PC-3 (cell line): ENCODE measurements around the gene ACOXL. TPM values are rescaled to one million over a fixed set of nuclear protein-coding genes. Genes with fewer than 3 reads are reported as not detected.
A peak's percentile ranks its signal among the peaks of the same experiment; 100 is the strongest.

ENCODE experiments used
- ATAC-seq: fragments of 200-7000 bp; cut with Tn5 transposase; 2 replicates; pipeline ENCODE4 v1.9.1; 2020; ENCODE audit warnings: mild to moderate bottlenecking, moderate library complexity
- BruUV-seq: library from RNA; stranded (reverse); fragments of 400-500 nt; replicated peaks from 2 replicates; lab custom pipeline; 2021; lab: Mats Ljungman, UMichigan
- CTCF ChIA-PET: fragments of 300-600 bp; sonication (Branson Sonifier 250); formaldehyde crosslinking; loops from one replicate; lab custom pipeline; 2022; ENCODE audit warnings: antibody characterized with exemption; lab: Charles Lee
- POLR2A ChIA-PET: fragments of 300-600 bp; sonication (Branson Sonifier 250); formaldehyde crosslinking; loops from one replicate; lab custom pipeline; 2022; ENCODE audit warnings: antibody characterized with exemption; ENCODE audit not compliant: unreplicated experiment; lab: Charles Lee
- DNase-seq: peaks from one replicate; pipeline ENCODE4 v3.0.0-alpha.2; 2015
- H2AFZ ChIP-seq: fragments of 300-600 bp; sonication (generic); 2 replicates; pipeline ENCODE4 v1.6.0; 2016; ENCODE audit warnings: antibody characterized with exemption, low read length
- H3F3A ChIP-seq: fragments of 300-600 bp; sonication (generic); one replicate; pipeline ENCODE4 v1.6.0; 2017; ENCODE audit warnings: antibody characterized with exemption, low read length, control low read depth, mild to moderate bottlenecking; ENCODE audit not compliant: unreplicated experiment
- H3K27ac ChIP-seq: fragments of 300-600 bp; sonication (generic); 2 replicates; pipeline ENCODE4 v1.5.1; 2016; ENCODE audit warnings: mild to moderate bottlenecking, low read length
- H3K27me3 ChIP-seq: fragments of 300-600 bp; sonication (generic); 2 replicates; pipeline ENCODE4 v1.6.1; 2016; ENCODE audit warnings: low read length, mixed read lengths
- H3K36me3 ChIP-seq: fragments of 300-600 bp; sonication (generic); 2 replicates; pipeline ENCODE4 v1.6.1; 2016; ENCODE audit warnings: low read depth, mixed run types, low read length, mixed read lengths
- H3K4me1 ChIP-seq: fragments of 300-600 bp; sonication (generic); 2 replicates; pipeline ENCODE4 v1.5.1; 2016; ENCODE audit warnings: low read length; ENCODE audit not compliant: insufficient read depth
- H3K4me2 ChIP-seq: fragments of 300-600 bp; sonication (generic); 2 replicates; pipeline ENCODE4 v1.6.0; 2016; ENCODE audit warnings: low read length
- H3K4me3 ChIP-seq: fragments of 300-600 bp; sonication (generic); 2 replicates; pipeline ENCODE4 v1.5.1; 2016; ENCODE audit warnings: mild to moderate bottlenecking, low read length, mixed read lengths
- H3K79me2 ChIP-seq: fragments of 300-600 bp; sonication (generic); 2 replicates; pipeline ENCODE4 v1.6.1; 2017; ENCODE audit warnings: low read length, mixed read lengths
- H3K9ac ChIP-seq: fragments of 300-600 bp; sonication (generic); 2 replicates; pipeline ENCODE4 v1.6.0; 2016; ENCODE audit warnings: mild to moderate bottlenecking, low read length
- H3K9me2 ChIP-seq: fragments of 300-600 bp; sonication (generic); replicated peaks from 2 replicates; pipeline ENCODE4 v1.6.1; 2016; ENCODE audit warnings: mixed run types, low read length, mixed read lengths
- H3K9me3 ChIP-seq: fragments of 300-600 bp; sonication (generic); 2 replicates; pipeline ENCODE4 v1.6.1; 2016; ENCODE audit warnings: low read length, mixed read lengths
- H4K20me1 ChIP-seq: fragments of 300-600 bp; sonication (generic); 2 replicates; pipeline ENCODE4 v1.6.1; 2016; ENCODE audit warnings: low read length, mixed read lengths
- CTCF ChIP-seq: fragments of 300-600 bp; sonication (generic); conservative IDR thresholded peaks from 2 replicates; pipeline ENCODE4 v1.5.1; 2017; ENCODE audit warnings: antibody characterized with exemption, low read depth, mild to moderate bottlenecking, low read length
- EZH2 ChIP-seq: fragments of 300-600 bp; sonication (generic); IDR thresholded peaks from one replicate; pipeline ENCODE4 v1.6.1; 2017; ENCODE audit warnings: antibody characterized with exemption, mild to moderate bottlenecking, low read length; ENCODE audit not compliant: unreplicated experiment
- EZH2phosphoT487 ChIP-seq: fragments of 300-600 bp; sonication (generic); IDR thresholded peaks from 2 replicates; pipeline ENCODE4 v1.6.1; 2018; ENCODE audit warnings: mild to moderate bottlenecking, antibody characterized with exemption, low read length, borderline replicate concordance
- intact Hi-C: fragments of 100-400 bp; cut with micrococcal nuclease; formaldehyde crosslinking; loops from 2 replicates; pipeline ENCODE4 v1.9.0; 2023
- total RNA-seq: library from RNA; depleted of rRNA; stranded (reverse); fragments of >200 nt; gene quantifications from 2 replicates; pipeline ENCODE4 v1.2.3, GENCODE V29; 2014

The ACOXL gene
- total RNA-seq, 1 experiment from 2014 or later: 16.3 TPM

GRCh38 chr2:110876167-110876999 is 144.0 kb downstream of the ACOXL start:
- TF ChIP-seq EZH2 (no peak), CTCF (peak; percentile 53)
- ATAC-seq: no peak
- POLR2A ChIA-PET: no interaction called here

GRCh38 chr2:110877031-110877827 is 144.9 kb downstream of the ACOXL start:
- intact Hi-C loops: no loop called here
- no peak for DNase-seq
- ATAC-seq: no peak
- POLR2A ChIA-PET: no interaction called here
- Histone ChIP-seq H3K4me2 (no peak overlapping the region), H2AFZ (no peak overlapping the region), H3F3A (no peaks in the 10 kb centered on the region), H3K4me1 (no peaks in the 10 kb centered on the region), H3K79me2 (no peaks in the 10 kb centered on the region), H3K27me3 (no peaks in the 10 kb centered on the region), H3K36me3 (no peaks in the 10 kb centered on the region; the same call in 1 of the 2 replicates), H3K9me3 (no peaks in the 10 kb centered on the region), H3K27ac (no peak overlapping the region), H3K9me2 (no peaks in the 10 kb centered on the region), H4K20me1 (no peaks in the 10 kb centered on the region), H3K9ac (no peak overlapping the region), H3K4me3 (no peak overlapping the region)
- TF ChIP-seq EZH2 (no peak), EZH2phosphoT487 (no peak), CTCF (no peak)
- CTCF ChIA-PET: no interaction called here
- BruUV-seq: no TSS peak

More at GRCh38 chr2:110876167-110876999, 144.0 kb downstream of the ACOXL start:
- Histone ChIP-seq H3K36me3 (no peaks in the 10 kb centered on the region; the same call in 1 of the 2 replicates), H3K9ac (no peak overlapping the region), H3F3A (no peaks in the 10 kb centered on the region), H3K27ac (no peak overlapping the region), H4K20me1 (no peaks in the 10 kb centered on the region), H3K4me2 (no peak overlapping the region), H3K27me3 (no peaks in the 10 kb centered on the region), H3K9me2 (no peaks in the 10 kb centered on the region), H3K4me3 (no peak overlapping the region), H2AFZ (no peak overlapping the region), H3K79me2 (no peaks in the 10 kb centered on the region), H3K4me1 (no peaks in the 10 kb centered on the region), H3K9me3 (no peaks in the 10 kb centered on the region)
- no TSS peak for BruUV-seq
- no peak for DNase-seq
- CTCF ChIA-PET: no interaction called here
- intact Hi-C loops: no loop called here
